ENCODE data around the gene IL17RA. TPM values are rescaled to one million over a fixed set of nuclear protein-coding genes. Genes with fewer than 3 reads are reported as not detected.

IL17RA gene
- total and polyA plus RNA-seq, 4 donors: 3.1 to 9.0 (median 4.4) TPM

- no peak for DNase-seq (ENCODE audit: low spot score)
- Histone ChIP-seq H3K36me3 (ENCODE audit: control insufficient read depth in 4 of 4, insufficient read depth in 3 of 4, low read depth in 1 of 4, low read length in 3 of 4) (no peaks in the 10 kb centered on the region), H3K27me3 (ENCODE audit: control insufficient read depth in 4 of 4, insufficient read depth in 4 of 4, low read length in 3 of 4) (peaks cover 0 to 7% (median 4%) of the 10 kb centered on the region in 4 donors), H3K4me3 (ENCODE audit: low read depth in 1 of 3, low read length in 3 of 3) (peak within 1 kb of the TSS in 2 of 3 donors; percentile 12 to 67), H3K4me1 (ENCODE audit: control insufficient read depth in 4 of 4, insufficient read depth in 4 of 4, low read length in 3 of 4) (peaks cover 7 to 19% (median 13%) of the 10 kb centered on the region in 4 donors), H3K9ac (ENCODE audit: low read depth in 1 of 2, low read length in 2 of 2) (no peak within 1 kb of the TSS), H3K27ac (ENCODE audit: low read depth in 1 of 2, low read length in 2 of 2) (no peak within 1 kb of the TSS), H3K9me3 (ENCODE audit: control insufficient read depth in 4 of 4, low read length in 3 of 4) (no peaks in the 10 kb centered on the region)
- 9% methylated on average over 69 of the region's 69 CpGs for WGBS
- TF ChIP-seq HNF4G (IDR thresholded peaks at IDR 0.05) (no peak), RXRA (IDR thresholded peaks at IDR 0.05) (no peak), YY1 (IDR thresholded peaks at IDR 0.05) (no peak), NR2F2 (IDR thresholded peaks at IDR 0.05) (no peak), FOXA2 (IDR thresholded peaks at IDR 0.05) (no peak), RAD21 (IDR thresholded peaks at IDR 0.05) (no peak), MAX (IDR thresholded peaks at IDR 0.05) (no peak), FOXA1 (IDR thresholded peaks at IDR 0.05) (no peak), TAF1 (conservative IDR thresholded peaks at IDR 0.05) (no peak), ATF3 (IDR thresholded peaks at IDR 0.05) (no peak), HNF4A (conservative IDR thresholded peaks at IDR 0.05) (no peak), SP1 (IDR thresholded peaks at IDR 0.05) (no peak)
- TF ChIP-seq, protein P1, sequence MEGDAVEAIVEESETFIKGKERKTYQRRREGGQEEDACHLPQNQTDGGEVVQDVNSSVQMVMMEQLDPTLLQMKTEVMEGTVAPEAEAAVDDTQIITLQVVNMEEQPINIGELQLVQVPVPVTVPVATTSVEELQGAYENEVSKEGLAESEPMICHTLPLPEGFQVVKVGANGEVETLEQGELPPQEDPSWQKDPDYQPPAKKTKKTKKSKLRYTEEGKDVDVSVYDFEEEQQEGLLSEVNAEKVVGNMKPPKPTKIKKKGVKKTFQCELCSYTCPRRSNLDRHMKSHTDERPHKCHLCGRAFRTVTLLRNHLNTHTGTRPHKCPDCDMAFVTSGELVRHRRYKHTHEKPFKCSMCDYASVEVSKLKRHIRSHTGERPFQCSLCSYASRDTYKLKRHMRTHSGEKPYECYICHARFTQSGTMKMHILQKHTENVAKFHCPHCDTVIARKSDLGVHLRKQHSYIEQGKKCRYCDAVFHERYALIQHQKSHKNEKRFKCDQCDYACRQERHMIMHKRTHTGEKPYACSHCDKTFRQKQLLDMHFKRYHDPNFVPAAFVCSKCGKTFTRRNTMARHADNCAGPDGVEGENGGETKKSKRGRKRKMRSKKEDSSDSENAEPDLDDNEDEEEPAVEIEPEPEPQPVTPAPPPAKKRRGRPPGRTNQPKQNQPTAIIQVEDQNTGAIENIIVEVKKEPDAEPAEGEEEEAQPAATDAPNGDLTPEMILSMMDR (IDR thresholded peaks at IDR 0.05; ENCODE audit: low read depth, low read length, missing input control): no peak
- TF ChIP-seq, protein P2, sequence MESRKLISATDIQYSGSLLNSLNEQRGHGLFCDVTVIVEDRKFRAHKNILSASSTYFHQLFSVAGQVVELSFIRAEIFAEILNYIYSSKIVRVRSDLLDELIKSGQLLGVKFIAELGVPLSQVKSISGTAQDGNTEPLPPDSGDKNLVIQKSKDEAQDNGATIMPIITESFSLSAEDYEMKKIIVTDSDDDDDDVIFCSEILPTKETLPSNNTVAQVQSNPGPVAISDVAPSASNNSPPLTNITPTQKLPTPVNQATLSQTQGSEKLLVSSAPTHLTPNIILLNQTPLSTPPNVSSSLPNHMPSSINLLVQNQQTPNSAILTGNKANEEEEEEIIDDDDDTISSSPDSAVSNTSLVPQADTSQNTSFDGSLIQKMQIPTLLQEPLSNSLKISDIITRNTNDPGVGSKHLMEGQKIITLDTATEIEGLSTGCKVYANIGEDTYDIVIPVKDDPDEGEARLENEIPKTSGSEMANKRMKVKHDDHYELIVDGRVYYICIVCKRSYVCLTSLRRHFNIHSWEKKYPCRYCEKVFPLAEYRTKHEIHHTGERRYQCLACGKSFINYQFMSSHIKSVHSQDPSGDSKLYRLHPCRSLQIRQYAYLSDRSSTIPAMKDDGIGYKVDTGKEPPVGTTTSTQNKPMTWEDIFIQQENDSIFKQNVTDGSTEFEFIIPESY (IDR thresholded peaks at IDR 0.05): no peak
Measured at GRCh38 chr22:17121233-17122195, 36.7 kb downstream of the IL17RA start, which contains the start of gene TMEM121B. Gene TMEM121B, minus strand, starts transcription at chr22:17121360. Its CDS starts 233 bp downstream, at chr22:17121127.

DNA sequence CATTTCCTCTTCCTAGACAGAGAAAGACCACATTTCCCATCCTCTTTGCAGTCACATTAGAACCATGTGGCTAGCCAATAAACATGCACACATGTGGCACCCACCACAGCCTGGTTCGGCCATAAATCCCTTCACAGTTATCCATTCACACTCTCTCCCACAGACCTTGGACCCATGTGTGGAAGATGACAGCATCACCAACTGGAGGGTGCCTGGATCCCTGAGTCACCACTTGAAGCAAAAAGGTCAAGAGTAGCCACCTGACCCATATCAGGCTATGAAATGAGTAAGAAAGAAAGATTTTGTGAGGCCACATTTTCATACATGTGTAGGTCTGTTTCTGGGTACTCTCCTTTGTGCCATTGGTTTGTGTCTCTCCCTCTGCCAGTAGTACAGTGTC lies 45.4 kb downstream of the IL17RA start:
- H3K4me3 ChIP-seq (ENCODE audit: low read depth in 1 of 3, low read length in 3 of 3): no peak overlapping the region
- H3K27ac ChIP-seq (ENCODE audit: low read depth in 1 of 2, low read length in 2 of 2): no peak overlapping the region
- H3K36me3 ChIP-seq (ENCODE audit: control insufficient read depth in 4 of 4, insufficient read depth in 3 of 4, low read depth in 1 of 4, low read length in 3 of 4): peaks cover 0 to under 1% (median 0%) of the 10 kb centered on the region in 4 donors
- 93% methylated on average over 1 of the region's 1 CpG for WGBS
- H3K4me1 ChIP-seq (ENCODE audit: control insufficient read depth in 4 of 4, insufficient read depth in 4 of 4, low read length in 3 of 4): no peaks in the 10 kb centered on the region
- no peak overlapping the region for H3K9ac ChIP-seq (ENCODE audit: low read depth in 1 of 2, low read length in 2 of 2)
- DNase-seq (ENCODE audit: low spot score): no peak
- no peaks in the 10 kb centered on the region for H3K9me3 ChIP-seq (ENCODE audit: control insufficient read depth in 4 of 4, low read length in 3 of 4)
- H3K27me3 ChIP-seq (ENCODE audit: control insufficient read depth in 4 of 4, insufficient read depth in 4 of 4, low read length in 3 of 4): no peaks in the 10 kb centered on the region
- TF ChIP-seq TAF1 (conservative IDR thresholded peaks at IDR 0.05): no peak
- no peak for TF ChIP-seq GABPA (IDR thresholded peaks at IDR 0.05 in 1 of 2, conservative IDR thresholded peaks at IDR 0.05 in 1 of 2)
- no peak for TF ChIP-seq YY1 (IDR thresholded peaks at IDR 0.05)
- no peak for TF ChIP-seq ATF3 (IDR thresholded peaks at IDR 0.05)
- TF ChIP-seq FOXA2 (IDR thresholded peaks at IDR 0.05): no peak
- TF ChIP-seq, protein P3, sequence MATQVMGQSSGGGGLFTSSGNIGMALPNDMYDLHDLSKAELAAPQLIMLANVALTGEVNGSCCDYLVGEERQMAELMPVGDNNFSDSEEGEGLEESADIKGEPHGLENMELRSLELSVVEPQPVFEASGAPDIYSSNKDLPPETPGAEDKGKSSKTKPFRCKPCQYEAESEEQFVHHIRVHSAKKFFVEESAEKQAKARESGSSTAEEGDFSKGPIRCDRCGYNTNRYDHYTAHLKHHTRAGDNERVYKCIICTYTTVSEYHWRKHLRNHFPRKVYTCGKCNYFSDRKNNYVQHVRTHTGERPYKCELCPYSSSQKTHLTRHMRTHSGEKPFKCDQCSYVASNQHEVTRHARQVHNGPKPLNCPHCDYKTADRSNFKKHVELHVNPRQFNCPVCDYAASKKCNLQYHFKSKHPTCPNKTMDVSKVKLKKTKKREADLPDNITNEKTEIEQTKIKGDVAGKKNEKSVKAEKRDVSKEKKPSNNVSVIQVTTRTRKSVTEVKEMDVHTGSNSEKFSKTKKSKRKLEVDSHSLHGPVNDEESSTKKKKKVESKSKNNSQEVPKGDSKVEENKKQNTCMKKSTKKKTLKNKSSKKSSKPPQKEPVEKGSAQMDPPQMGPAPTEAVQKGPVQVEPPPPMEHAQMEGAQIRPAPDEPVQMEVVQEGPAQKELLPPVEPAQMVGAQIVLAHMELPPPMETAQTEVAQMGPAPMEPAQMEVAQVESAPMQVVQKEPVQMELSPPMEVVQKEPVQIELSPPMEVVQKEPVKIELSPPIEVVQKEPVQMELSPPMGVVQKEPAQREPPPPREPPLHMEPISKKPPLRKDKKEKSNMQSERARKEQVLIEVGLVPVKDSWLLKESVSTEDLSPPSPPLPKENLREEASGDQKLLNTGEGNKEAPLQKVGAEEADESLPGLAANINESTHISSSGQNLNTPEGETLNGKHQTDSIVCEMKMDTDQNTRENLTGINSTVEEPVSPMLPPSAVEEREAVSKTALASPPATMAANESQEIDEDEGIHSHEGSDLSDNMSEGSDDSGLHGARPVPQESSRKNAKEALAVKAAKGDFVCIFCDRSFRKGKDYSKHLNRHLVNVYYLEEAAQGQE (IDR thresholded peaks at IDR 0.05): no peak
- TF ChIP-seq FOXA1 (IDR thresholded peaks at IDR 0.05): no peak
- TF ChIP-seq EGR1 (IDR thresholded peaks at IDR 0.05; ENCODE audit: low read depth in 2 of 2): no peak
- TF ChIP-seq RXRA (IDR thresholded peaks at IDR 0.05): no peak
- no peak for TF ChIP-seq NR2F2 (IDR thresholded peaks at IDR 0.05)
- TF ChIP-seq JUND (IDR thresholded peaks at IDR 0.05): no peak
- no peak for TF ChIP-seq MAX (IDR thresholded peaks at IDR 0.05)
- TF ChIP-seq HNF4G (IDR thresholded peaks at IDR 0.05): no peak
- TF ChIP-seq RAD21 (IDR thresholded peaks at IDR 0.05): no peak
- no peak for TF ChIP-seq SP1 (IDR thresholded peaks at IDR 0.05)
- TF ChIP-seq, protein P1 (IDR thresholded peaks at IDR 0.05; ENCODE audit: low read depth, low read length, missing input control): no peak
- TF ChIP-seq HNF4A (conservative IDR thresholded peaks at IDR 0.05): no peak
